ENCODE results near the gene FREM1. TPM values are rescaled to one million over a fixed set of nuclear protein-coding genes. Genes with fewer than 3 reads are reported as not detected.
"Not testable (repeated sequence)": the region's sequence is repeated elsewhere in the genome, so short reads cannot be mapped to it uniquely, and the experiment has no call there.

Gene FREM1, protein sequence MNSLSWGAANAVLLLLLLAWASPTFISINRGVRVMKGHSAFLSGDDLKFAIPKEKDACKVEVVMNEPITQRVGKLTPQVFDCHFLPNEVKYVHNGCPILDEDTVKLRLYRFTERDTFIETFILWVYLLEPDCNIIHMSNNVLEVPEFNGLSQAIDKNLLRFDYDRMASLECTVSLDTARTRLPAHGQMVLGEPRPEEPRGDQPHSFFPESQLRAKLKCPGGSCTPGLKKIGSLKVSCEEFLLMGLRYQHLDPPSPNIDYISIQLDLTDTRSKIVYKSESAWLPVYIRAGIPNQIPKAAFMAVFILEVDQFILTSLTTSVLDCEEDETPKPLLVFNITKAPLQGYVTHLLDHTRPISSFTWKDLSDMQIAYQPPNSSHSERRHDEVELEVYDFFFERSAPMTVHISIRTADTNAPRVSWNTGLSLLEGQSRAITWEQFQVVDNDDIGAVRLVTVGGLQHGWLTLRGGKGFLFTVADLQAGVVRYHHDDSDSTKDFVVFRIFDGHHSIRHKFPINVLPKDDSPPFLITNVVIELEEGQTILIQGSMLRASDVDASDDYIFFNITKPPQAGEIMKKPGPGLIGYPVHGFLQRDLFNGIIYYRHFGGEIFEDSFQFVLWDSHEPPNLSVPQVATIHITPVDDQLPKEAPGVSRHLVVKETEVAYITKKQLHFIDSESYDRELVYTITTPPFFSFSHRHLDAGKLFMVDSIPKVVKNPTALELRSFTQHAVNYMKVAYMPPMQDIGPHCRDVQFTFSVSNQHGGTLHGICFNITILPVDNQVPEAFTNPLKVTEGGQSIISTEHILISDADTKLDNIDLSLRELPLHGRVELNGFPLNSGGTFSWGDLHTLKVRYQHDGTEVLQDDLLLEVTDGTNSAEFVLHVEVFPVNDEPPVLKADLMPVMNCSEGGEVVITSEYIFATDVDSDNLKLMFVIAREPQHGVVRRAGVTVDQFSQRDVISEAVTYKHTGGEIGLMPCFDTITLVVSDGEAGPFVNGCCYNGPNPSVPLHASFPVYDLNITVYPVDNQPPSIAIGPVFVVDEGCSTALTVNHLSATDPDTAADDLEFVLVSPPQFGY (N-terminal part only)
- total RNA-seq = not detected in 2 replicates

DNA sequence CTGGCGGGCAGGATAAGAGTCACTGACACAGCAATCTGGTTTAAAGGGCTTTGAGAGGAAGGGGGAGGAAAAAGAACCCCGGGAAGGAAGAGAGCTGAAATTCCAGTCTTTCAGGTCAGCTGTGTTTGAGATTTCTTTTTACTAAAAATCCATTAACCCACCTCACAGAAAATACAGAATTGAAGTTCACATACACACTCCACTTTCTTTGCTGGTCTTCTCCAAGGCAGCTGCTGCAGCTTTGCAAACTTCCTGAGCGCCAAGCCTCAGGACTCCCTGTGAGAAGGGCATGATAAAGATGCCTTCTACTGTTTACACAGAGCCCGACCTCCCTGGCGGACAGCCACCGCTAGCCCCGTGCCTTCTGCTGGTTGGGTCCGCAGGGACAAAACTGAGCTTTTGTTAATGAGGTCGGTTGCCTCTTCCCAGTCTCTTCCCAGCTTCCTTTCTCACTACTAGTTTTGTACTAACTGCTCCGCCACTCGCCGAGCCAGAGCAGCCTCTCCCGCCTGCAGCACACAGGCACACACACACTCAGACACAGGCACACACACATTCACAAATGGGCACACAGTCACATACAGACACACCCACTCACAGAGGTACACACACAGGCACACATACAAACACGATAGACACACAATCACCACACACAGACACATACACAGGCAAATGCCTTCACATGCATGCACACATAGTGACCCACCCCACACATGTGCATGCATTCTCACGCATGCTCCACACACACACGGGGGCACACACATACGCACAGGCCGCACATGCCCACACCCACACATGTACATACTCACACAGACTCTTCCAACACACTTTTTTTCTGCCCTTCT is at the start of gene FREM1:
Gene FREM1 (minus strand): TSS at position 468 of the 845 bp plus-strand sequence. CDS start 41,451 bp downstream, outside the sequence.
- intact Hi-C loops (cut with micrococcal nuclease) = no loop called here

- intact Hi-C loops (cut with micrococcal nuclease) = loop anchor here (5.0 kb wide), 2 partner anchors 33 to 53 kb away; no protein-coding TSS in a partner anchor
These were observed 48.8 kb upstream of the FREM1 start for GRCh38 chr9:14958989-14959388.

- intact Hi-C loops (cut with micrococcal nuclease) = loop anchor here (5.0 kb wide), 2 partner anchors 35 to 55 kb away; no protein-coding TSS in a partner anchor
These were observed 46.9 kb upstream of the FREM1 start for GRCh38 chr9:14957109-14957508.

GRCh38 chr9:14956208-14956607 is 46.0 kb upstream of the FREM1 start:
- intact Hi-C loops (cut with micrococcal nuclease) = loop anchor here (5.0 kb wide), 2 partner anchors 36 to 56 kb away; no protein-coding TSS in a partner anchor

DNA sequence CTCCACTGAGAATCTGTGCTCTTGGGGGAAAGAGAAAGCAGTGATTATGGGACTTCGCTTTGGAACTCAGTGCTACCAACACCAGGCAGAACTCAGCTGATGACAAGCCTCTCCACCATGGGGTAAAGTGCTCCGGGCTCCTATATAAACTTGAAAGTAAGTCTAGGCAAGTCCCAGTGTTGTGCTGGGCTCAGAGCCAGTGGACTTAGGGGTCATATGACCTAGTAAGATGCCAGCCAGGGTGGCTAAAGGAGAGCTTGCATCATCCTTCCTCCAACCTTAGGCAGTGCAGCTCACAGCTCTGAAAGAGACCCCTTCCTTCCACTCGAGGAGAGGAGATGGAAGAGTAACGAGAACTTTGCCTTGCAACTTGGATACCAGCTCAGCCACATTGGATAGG is 35.1 kb upstream of the FREM1 start:
- intact Hi-C loops (cut with micrococcal nuclease) = no loop called here

DNA sequence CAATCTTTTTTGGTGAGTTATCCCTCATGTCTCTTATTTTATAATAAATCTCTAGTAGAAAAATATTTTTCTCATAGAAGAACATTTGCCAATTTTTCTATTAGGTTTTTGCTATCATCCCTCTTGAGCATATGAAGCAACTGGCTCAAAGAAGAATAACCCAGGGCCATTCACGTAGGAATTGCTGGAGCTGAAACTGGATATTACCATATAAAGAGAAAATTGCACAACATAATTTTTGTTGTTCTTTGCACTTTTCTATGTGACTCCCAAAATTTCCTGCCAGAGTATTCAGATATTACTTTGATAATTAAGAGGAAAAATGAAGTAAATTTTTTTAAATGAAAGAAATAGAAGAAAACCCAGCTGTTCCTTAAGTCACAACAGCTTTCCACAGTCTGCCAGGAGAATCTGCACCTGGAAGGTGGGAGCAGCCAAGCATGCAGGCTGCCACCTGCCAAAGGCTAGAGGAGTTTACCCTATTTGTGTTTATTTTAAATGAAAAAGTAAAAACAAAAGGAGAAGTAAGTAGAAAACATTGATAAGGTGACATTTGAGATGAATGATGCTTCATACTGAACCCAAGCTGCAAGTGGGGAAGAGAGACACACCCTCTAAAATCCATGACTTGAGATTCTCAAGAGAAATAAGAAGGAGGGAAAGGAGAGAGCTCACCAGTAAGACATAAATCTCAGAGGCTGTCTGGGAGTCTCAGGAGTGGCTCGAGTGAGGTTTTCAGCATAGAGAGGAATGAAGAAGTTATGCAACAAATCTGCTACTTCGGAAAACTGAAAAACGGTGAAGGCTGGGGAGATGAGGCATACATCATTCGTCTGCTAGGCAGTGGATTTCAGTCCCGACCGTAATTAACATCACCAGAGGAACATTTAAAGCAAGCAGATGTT is 31.5 kb upstream of the FREM1 start:
- intact Hi-C loops (cut with micrococcal nuclease) = no loop called here

DNA sequence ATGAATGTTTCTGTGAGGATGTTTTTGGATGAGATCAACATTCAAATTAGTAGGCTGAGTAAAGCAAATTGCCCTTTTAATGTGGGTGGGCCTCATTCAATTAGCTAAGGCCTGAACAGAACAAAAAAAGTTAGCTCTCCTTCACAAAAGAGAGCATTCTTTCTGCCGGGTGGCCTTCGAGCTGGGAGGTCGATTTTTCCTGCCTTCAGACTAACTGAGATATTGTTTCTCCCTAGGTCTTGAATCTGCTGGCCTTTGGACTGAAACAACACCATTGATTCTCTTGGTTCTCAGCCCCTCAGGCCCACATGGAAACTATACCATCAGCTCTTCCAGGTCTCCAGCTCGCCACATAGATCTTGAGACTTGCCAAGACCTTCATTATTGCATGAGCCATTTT is 29.1 kb upstream of the FREM1 start:
- intact Hi-C loops (cut with micrococcal nuclease) = no loop called here

DNA sequence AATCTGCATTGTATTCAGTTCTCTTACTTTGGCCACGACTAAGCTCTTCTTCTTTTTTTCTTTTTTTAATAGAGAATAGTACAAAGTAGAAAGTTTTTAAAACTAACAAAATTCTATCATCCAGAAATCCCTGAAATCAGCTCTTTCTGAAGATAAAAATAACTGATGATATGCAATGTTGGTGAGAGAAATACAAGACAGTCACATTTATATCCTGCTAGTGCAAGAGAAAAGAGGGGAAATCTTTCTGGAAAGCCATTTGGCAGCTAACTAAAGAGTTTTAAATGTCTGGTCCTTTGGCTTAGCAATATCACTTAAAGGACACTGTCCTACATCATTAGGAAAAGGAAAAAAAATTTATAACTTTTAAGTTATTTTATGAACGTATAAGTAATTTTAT is 27.0 kb upstream of the FREM1 start:
- intact Hi-C loops (cut with micrococcal nuclease) = no loop called here

DNA sequence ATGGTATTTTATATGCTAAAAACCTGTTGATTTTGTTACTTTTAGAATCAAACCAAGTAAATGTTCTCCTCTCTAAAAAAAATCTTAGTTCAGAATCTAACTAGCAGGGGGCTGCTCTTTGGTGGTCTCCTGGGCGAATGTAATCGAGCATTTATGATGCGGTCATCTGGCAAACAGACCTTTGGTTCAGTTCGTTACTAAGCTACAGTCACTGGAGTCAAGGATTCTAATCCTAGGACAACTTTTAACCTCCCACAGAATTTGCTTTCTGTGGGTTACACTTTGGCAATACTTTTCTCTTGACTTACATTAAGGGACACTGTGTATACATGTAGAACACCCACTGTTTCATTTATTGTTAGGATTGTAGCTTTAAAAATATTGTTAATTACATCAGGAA is 26.3 kb upstream of the FREM1 start:
- intact Hi-C loops (cut with micrococcal nuclease) = no loop called here

- intact Hi-C loops (cut with micrococcal nuclease) = no loop called here
These were observed 25.7 kb upstream of the FREM1 start for GRCh38 chr9:14935964-14936363.

- intact Hi-C loops (cut with micrococcal nuclease) = no loop called here
These were observed 25.0 kb upstream of the FREM1 start for GRCh38 chr9:14935106-14935751.

DNA sequence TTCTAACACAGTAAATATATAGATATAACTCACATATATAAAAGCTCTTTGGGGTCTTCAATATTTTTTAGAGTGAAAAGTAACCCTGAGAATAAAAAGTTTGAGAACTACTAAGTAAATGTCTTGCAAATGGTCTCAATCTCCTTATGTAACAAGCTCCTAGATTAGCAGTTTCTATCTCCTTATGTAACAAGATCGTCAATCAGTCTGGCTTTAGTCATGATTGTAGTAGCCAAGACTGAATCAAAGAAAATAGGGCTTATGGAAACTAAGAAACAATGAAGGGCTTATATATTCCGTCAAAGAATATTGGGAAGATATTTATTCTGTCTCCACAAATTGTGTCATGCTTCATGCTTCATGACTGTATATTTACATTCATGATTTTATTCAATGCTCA is 22.4 kb upstream of the FREM1 start:
- intact Hi-C loops (cut with micrococcal nuclease) = no loop called here

- intact Hi-C loops (cut with micrococcal nuclease) = no loop called here
These were observed 22.0 kb upstream of the FREM1 start for GRCh38 chr9:14932231-14932630.

- intact Hi-C loops (cut with micrococcal nuclease) = no loop called here
These were observed 16.9 kb upstream of the FREM1 start for GRCh38 chr9:14926941-14927624.

DNA sequence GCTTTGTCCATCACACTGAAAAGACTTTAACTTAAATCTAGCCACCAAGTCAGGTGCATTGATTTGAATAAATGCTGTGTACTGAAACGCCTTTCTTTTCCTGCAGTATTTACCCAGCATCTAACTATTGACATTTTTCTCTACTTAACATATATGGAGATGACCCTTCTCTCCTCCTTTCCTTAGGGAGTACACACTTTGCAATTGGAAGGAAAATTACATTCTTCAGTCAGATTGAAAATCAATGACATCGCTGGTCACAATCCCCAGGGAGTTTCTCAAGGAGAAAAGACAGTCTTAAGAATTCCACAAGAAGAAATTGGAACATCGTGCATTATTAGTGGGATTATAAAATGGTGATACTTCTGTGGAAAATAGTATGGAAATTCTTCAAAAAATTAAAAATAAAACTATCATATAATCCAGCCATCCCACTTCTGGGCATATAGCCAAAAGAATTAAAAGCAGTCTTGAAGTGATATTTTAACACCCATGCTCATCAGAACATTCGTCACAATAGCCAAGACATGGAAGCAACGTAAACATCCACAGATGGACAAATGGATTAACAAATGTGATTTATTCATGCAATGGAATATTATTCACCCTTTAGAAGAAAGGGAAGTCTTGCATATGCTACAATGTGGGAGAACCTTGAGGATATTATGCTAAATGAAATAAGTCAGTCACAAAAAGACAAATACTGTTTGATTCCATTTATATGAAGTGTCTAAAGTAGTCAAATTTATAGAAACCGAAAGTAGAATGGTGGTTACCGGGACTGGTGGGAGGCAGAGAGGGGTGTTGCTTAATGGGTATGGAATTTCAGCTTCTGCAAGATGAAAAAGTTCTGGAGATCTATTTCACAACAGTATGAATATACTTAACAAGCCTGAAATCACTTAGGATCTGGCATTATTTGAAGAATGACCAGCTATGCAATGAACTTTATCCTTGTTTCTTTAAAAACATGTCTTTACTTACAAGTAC is 14.3 kb upstream of the FREM1 start:
- intact Hi-C loops (cut with micrococcal nuclease) = no loop called here

GRCh38 chr9:14923701-14924100 is 13.5 kb upstream of the FREM1 start:
- intact Hi-C loops (cut with micrococcal nuclease) = no loop called here

DNA sequence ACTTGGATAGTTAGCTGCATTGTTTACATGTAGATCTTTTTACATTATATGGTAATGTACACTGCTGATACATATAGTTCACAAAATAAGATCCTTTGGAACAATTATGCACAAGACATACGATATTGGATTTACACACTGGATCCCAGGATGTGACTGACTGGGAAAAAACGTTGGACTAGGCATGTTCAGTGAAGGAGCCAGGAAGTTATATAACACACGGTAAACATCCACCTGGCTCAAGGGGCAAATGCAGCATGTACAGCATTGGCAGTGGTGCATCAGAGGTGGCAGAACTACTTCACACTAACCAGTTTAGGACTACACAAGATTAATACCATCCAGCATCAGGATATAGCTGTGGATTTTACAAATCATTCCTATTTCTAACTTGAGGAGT is 10.6 kb upstream of the FREM1 start:
- intact Hi-C loops (cut with micrococcal nuclease) = not testable (repeated sequence)
